Raji (cell line): ENCODE measurements around the gene CRACR2A.

Experiments
- POLR2A ChIP-seq: IDR thresholded peaks from 2 replicates; pipeline ENCODE4 v1.6.1; 2011; ENCODE audit warnings: low read depth, low read length, control low read depth; ENCODE audit not compliant: insufficient read depth

CRACR2A gene

GRCh38 chr12:3598896-3599860 is 153.7 kb downstream of the CRACR2A start:
- no peak for TF ChIP-seq POLR2A

GRCh38 chr12:3597526-3598210 is 155.2 kb downstream of the CRACR2A start:
- TF ChIP-seq POLR2A = no peak

GRCh38 chr12:3596703-3597415 is 156.1 kb downstream of the CRACR2A start:
- no peak for TF ChIP-seq POLR2A

- no peak for TF ChIP-seq POLR2A
Measured at GRCh38 chr12:3595721-3596120, 157.2 kb downstream of the CRACR2A start.

GRCh38 chr12:3594966-3595365 is 157.9 kb downstream of the CRACR2A start:
- no peak for TF ChIP-seq POLR2A

- no peak for TF ChIP-seq POLR2A
Measured at GRCh38 chr12:3593906-3594483, 158.9 kb downstream of the CRACR2A start.

- TF ChIP-seq POLR2A = no peak
Measured at GRCh38 chr12:3592856-3593625, 159.9 kb downstream of the CRACR2A start.

GRCh38 chr12:3589745-3590144 is 163.2 kb downstream of the CRACR2A start:
- TF ChIP-seq POLR2A = no peak

- no peak for TF ChIP-seq POLR2A
Measured at GRCh38 chr12:3587402-3588013, 165.4 kb downstream of the CRACR2A start.

- no peak for TF ChIP-seq POLR2A
Measured at GRCh38 chr12:3583656-3584334, 169.1 kb downstream of the CRACR2A start.

- TF ChIP-seq POLR2A = no peak
Measured at GRCh38 chr12:3580094-3580749, 172.7 kb downstream of the CRACR2A start.

- no peak for TF ChIP-seq POLR2A
Measured at GRCh38 chr12:3579446-3580093, 173.3 kb downstream of the CRACR2A start.
